ENCODE data around the gene ERICH4.
A peak's percentile ranks its signal among the peaks of the same experiment; 100 is the strongest.
"Not testable (repeated sequence)": the region's sequence is repeated elsewhere in the genome, so short reads cannot be mapped to it uniquely, and the experiment has no call there.

Gene ERICH4

DNA sequence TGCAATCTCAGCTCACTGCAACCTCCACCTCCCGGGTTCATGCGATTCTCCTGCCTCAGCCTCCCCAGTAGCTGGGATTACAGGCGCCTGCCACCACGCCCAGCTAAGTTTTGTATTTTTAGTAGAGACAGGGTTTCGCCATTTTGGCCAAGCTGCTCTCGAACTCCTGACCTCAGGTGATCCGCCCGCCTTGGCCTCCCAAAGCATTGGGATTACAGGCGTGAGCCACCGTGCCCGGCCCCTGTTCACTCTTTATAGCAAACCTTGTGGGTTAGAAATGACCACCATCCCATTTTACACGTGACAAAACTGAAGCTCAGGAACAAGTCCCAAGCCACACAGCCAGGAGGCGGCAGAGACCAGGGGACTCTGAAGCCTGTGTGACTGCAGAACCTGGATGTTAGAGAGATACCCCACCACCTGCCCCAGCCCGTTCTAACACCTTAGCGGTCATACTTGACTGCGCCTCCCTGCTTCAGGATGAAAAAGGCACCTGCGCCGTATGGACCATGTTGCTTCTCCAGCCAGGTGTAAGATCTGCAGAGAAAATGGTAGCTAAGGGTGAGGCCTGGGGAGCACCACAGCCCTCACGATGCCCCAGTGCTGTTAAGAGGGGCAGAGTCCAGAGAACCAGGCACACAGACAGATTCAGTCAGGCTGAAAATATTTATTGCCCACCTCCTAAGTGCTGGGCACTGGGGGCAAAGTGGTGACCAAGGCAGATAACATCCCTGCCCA is 6.9 kb upstream of the ERICH4 start:
- no peak for DNase-seq

- no peak for DNase-seq
Measured at GRCh38 chr19:41436674-41436951, 6.3 kb upstream of the ERICH4 start.

GRCh38 chr19:41437944-41438574 is 4.9 kb upstream of the ERICH4 start:
- DNase-seq = no peak

GRCh38 chr19:41439441-41440222 is 3.3 kb upstream of the ERICH4 start, which contains the start of gene DMAC2:
DMAC2 (minus strand) TSS chr19:41439912; CDS start chr19:41439899, 13 bp downstream.
- DNase-seq = peak; percentile 99 to 100

GRCh38 chr19:41441321-41441945 is 1.5 kb upstream of the ERICH4 start:
- DNase-seq = no peak

DNA sequence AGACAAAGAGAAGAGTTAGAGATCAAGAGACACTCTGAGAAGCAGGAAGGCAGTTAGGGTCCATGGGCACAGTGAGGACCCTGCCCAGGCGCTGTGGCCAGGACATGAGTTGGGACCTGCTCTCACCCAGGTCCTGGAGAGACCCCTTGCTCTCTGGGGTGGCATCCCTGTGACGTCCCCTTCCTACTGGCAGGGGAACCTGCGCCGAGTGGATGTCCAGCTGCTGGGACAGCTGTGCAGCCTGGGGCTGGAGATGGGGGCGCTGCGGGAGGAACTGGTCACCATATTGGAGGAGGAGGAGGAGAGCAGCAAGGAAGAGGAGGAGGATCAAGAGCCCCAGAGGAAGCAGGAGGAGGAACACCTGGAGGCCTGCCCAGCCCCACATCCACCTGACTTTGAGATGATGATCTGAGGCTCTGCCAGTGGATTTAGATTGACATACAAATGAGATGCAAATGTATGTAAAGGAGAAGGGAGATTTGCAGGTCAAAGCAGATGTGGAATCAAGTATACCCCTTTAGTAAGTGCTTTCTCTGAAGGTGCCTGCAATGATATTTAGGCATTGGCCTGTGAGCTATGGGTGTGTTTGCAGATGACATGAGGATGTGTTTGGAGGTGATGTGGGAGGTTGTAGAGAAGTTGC is 978 bp downstream of the ERICH4 start:
- DNase-seq = no peak

GRCh38 chr19:41445575-41445974 is 2.6 kb downstream of the ERICH4 start:
- DNase-seq = no peak

DNA sequence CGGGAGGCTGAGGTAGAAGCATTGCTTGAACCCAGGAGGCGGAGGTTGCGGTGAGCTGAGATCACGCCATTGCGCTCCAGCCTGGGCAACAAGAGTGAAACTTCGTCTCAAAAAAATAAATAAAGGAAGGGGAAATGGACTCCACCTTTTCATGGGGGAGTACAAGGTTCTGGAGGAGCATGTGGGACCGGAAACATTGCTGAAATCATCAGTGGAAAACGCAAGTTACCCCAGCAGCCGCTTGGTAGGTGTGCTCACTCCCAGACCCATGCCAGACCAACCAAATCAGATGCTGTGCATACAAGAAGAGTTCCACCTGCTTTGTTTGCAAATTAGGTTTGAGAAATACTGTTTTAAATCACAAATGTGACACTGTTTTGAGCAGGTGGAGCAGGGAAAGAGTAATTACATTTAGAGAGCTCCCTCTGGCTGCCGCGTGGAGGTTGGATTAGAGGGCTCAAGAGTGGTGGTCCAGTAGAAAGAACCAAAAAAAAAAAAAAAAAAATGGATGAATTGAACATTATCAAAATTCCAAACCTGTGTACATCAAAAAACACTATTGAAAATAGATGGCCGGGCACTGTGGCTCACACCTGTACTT is 4.9 kb downstream of the ERICH4 start:
- DNase-seq = no peak

GRCh38 chr19:41449079-41449864 is 6.3 kb downstream of the ERICH4 start:
- peak; percentile 45 to 75 for DNase-seq

- no peak for DNase-seq
Measured at GRCh38 chr19:41449865-41450178, 6.9 kb downstream of the ERICH4 start.

- no peak for DNase-seq
Measured at GRCh38 chr19:41452584-41453275, 9.8 kb downstream of the ERICH4 start.

GRCh38 chr19:41455936-41456335 is 13.0 kb downstream of the ERICH4 start:
- no peak for DNase-seq

- no peak for DNase-seq
Measured at GRCh38 chr19:41456342-41456918, 13.5 kb downstream of the ERICH4 start.

DNA sequence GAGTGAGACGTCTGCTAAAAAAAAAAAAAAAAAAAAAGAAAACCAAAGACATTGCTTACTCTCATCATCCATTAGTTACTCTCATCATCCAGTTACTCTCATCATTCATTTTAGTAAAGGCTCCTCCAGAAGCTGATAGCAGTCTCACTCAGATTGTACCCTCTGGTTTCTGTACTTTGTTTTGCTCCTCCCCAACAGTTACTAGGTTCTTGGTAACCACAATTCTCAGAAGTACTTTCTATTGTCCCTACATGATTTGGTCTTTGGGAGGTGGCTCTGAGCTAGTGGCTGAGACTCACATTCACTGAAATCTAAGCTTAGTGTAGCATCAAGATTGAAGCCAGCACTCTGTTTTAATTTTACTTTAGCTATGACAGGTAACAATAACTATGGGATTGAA is 14.3 kb downstream of the ERICH4 start:
- no peak for DNase-seq

GRCh38 chr19:41462497-41462896 is 19.5 kb downstream of the ERICH4 start:
- no peak for DNase-seq

DNA sequence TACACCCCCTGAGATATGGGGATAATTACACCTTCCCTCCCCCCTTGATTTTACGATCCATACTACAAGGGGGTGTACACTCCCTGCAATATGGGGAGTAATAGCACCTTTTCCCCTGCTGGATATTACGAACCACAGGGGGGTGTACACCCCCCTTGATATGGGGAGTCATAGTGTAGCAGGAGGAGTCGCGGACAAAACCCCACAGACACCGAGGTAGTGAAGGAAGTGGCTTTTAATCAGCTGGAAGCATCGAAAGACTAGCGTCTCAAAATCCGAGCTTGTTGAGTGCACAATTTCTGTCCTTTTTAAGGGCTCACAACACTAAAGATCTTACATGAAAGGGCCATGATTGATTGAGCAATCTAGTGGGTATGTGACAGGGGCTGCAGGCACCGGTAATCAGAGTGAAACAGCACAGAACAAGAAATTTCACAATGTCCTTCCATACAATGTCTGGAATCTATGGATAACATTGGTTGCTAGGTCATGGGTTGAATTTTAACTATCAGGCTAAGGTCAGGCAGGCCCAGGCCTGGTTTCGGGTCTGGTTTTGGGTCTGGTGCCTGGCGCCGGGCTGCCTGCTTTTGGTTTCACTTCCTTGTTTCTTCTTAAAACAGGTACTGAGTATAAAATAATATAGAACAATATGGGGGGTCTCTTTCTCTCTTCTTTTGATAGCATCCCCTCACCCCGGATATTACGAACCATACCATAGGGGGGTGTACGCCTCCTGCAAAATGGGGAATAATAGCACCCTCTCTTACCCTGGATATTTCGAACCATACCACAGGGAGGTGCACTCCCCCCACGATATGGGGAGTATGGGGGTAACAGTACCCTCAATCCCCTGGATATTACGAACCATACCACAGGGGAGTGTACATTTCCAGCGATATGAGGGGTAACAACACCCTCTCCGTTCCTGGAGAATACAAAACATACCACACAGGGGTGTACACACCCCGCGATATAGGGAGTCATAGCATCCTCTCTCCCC is 20.6 kb downstream of the ERICH4 start:
- DNase-seq = not testable (repeated sequence)

- no peak for DNase-seq
Measured at GRCh38 chr19:41476583-41476982, 33.6 kb downstream of the ERICH4 start.

DNA sequence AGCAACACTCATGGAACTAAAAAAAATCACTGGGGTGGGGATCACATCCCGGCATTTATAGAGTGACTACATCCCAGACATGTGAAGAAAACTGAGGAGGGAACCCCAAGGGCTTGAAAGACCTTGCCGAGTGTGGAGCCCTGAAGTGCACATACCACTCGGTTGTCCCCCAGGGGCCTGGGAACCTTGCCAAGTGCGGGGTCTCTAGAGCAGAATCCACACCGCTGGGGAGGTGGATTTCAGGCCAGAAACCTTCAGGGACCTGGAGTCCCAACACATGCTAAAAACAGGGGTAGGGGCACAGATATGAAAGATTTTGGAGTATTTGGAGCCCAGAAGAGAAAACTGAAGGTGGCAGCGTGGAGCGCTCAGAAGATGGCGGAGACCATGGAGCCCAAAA is 35.2 kb downstream of the ERICH4 start:
- no peak for DNase-seq
